RPMI8226 (cell line): ENCODE data around the gene MACF1.
A peak's percentile ranks its signal among the peaks of the same experiment; 100 is the strongest.
"Not testable (repeated sequence)": the region's sequence is repeated elsewhere in the genome, so short reads cannot be mapped to it uniquely, and the experiment has no call there.

ENCODE experiments used
- DNase-seq: peaks from one replicate; pipeline ENCODE4 v3.0.0-alpha.2; 2015

Gene MACF1

DNA sequence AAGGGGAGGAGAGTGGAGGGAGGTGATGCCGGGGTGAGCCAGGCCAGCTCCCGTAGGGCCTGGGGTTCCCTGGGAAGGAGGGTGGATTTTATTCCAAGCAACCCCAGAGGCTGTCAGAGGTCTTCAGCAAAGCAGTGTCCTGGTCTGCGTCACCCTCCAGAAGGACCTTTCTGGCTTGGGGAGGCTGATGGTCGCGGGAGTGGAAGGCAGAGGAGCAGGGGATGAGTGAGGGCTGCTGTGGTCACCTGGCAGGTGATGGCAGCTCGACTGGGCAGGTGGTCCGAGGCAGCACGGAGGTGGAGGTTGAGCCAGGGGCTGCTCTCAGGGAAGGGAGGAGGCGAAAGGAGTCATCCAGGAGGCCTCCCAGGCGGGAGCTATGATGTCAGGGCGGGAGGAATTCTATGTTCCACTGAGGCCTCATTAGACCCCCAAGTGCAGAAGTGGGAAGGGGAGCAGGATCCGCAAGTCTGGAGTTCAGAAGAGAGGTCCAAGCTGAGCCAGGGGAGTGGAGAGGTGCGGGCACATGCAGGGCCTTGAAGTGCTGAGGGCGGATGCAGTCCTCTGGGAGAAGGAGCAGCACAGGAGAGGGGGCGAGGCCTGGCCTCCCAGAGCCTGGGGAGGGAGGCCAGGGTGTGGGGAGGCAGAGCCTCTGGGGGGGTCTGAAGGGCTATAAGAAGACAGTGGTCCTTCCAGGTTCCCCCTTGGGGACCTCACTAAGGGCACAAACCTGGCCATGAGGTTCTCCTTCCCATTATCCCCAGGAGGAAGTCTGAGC lies 320.3 kb downstream of the MACF1 start:
- DNase-seq = no peak

DNA sequence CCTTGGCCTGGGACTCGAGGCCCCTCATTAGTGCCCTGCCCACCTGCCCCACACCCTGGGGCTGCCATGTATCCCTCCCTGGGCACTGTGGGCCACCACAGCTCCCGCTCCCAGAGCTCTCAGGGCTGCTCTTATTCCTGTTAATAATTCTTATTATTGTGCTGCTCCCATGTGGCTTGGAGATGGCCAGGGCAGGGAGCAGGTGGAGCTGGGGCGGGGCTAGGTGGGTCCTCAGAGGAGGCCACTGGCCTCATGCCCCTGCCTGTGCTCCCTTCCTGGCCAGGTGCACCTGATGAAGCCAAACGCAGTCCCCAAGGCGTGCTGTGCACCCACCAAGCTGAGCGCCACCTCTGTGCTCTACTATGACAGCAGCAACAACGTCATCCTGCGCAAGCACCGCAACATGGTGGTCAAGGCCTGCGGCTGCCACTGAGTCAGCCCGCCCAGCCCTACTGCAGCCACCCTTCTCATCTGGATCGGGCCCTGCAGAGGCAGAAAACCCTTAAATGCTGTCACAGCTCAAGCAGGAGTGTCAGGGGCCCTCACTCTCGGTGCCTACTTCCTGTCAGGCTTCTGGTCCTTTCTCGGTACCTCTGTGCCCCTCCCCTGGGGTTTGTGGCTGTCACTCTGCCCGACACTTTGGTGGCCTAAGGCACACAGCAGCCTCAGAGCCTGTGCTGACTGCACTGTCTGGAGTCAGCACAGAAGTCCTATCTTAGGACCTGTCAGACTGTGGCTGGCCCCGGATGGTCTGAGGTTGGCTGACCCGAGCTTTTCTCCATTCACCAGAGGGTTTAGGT lies 321.1 kb downstream of the MACF1 start:
- peak; percentile 75 for DNase-seq

DNA sequence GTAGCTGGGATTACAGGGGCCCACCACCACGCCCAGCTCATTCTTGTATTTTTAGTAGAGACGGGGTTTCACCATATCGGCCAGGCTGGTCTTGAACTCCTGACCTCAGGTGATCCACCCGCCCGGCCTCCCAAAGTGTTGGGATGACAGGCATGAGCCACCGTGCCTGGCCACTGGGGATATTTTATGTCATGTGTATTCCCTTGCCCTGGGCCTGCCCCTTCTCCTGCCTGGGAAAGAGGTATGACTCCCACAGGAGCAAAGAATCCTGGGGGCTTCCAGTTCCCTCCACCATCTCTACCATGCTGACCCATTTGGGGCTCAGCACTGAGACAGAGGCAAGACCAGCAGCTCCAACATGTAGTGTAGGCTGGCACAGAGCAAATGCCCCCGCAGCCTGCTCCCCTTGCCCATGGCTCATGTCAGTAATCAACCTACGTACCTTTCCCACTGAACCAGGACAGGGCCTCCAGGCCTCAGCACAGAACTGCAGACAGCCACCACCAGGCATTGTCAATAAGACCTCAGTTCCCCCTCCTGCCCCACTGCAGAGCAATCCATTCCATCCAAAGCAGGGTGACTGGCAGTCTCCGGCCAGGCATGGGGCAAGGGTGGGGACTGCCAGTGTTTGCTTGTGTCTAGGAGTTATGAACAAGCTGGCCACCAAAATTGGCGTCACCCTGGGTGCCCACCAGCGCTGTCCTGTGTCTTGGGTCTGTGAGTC lies 322.1 kb downstream of the MACF1 start:
- DNase-seq = no peak

DNA sequence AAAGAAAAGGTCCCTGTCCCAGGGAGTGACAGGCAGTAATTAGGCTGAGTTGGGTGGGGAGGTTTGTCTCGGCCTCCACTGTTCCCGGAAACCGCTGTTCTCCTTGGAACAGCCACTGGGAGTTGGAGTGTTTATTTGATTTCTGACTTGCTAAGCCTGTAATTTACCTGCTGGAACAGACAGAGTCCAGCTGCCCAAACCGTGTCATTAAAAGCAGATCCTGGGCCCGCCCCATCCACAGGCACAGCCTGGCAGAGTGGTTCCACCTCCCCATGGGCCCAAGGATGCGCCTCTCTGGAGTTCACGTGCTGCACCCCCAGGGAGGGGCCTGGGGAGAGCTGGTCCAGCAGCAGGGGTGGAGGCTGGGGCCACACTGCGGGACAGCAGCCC lies 322.7 kb downstream of the MACF1 start:
- not testable (repeated sequence) for DNase-seq

DNA sequence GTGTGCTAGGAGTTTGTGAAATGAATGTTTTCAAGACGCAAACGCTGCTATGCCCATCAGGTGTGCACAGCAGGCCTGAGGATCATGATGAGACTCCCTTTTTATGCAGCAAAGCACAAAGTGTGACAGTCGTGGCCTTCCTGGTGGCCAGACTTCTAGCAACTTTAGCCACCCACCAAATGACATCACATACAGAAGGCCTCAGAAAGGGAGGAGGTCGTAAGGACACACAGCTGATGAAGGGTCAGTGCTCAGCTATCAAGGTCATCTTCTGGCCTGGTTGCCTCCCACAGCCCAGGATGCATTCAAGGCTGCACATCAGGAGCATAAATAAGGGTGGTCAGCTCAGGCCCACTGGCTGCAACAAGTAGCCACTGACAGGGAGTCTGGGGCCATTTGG lies 323.6 kb downstream of the MACF1 start:
- no peak for DNase-seq

DNA sequence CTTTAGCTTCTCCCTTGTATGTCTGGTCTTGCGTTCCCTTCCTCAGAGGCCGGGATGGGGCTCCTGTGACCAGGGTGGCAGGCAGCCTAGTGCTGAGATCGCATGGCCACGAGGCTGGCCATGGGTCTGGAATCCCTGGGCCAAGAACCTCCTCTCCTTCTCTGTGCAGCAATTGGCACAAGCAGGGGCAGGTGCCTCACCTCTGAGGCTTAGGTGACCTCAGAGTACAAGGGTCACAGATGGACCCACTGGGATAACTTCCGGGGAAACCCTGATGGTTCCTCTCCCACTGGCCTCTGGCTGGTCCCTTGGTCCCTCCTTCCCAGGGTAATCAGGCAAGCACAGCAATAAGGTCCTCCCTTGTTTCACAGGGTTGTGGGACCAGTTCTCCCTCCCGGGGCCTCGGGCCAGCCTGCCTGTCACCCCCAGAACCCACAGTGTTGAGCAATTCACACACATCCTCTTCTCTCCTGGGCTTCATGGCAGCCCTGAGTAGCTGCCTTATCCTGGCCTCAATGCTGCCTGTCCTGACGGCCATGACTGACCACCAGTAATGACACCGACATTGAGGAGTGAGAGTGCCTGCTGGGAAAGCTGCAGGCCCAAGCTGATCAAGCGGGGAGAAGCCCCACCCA lies 325.5 kb downstream of the MACF1 start:
- no peak for DNase-seq

DNA sequence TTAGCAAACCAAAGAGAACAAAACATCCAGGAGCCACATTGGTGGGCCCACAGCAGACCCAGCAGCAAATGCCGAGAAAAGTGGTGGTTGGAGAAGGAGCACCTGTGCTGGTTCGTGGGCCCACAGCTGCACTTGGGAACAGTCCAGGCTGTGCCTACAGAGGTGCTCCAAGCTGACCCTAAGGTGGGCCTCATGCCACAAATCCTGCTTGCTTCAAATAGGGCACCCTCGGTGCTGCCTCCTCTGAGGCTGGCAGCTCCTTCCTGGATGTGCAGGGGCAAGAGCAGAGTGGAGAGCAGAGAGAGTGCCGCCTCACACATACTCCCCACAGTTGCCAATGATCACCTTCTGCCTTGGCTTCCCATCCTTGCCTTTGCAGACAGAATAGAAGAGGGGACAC lies 327.0 kb downstream of the MACF1 start:
- DNase-seq = no peak

DNA sequence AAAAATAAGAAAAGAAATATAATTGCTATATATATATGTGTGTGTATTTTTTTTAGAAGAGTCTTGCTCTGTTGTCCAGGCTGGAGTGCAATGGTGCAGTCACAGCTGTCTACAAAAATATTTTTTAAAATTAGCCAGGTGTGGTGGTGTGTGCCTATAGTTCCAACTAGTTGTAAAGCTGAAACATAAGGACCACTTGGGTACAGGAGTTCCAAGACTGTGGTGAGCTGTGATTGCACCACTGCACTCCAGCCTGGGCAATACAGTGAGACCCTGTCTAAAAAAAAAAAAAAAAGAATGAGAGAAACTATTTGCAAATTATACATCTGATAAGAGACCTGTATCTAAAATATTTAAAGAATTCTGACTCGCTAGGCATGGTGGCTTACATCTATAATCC lies 328.9 kb downstream of the MACF1 start:
- DNase-seq = no peak
